OCI-LY3 (cell line): ENCODE measurements around the gene MIDN.

Experiments used
- H2AFZ ChIP-seq: fragments of 200-600, 300-600 bp; shearing (Covaris generic); 2 replicates; pipeline ENCODE4 v1.6.0; 2014; ENCODE audit warnings: antibody characterized with exemption, low read depth, low read length
- H3K27ac ChIP-seq: fragments of 200-600, 300-600 bp; sonication (generic); 2 replicates; pipeline ENCODE4 v1.5.1; 2014; ENCODE audit warnings: mild to moderate bottlenecking, low read length, moderate library complexity, mixed read lengths
- H3K27me3 ChIP-seq: fragments of 200-600, 300-600 bp; sonication (generic); 2 replicates; pipeline ENCODE4 v1.6.1; 2014; ENCODE audit warnings: low read depth, low read length, mixed read lengths
- H3K36me3 ChIP-seq: fragments of 200-600, 300-600 bp; sonication (generic); replicated peaks from 2 replicates; pipeline ENCODE3; 2014; ENCODE audit warnings: low read depth, low read length, mixed read lengths
- H3K4me1 ChIP-seq: fragments of 300-600, 200-600 bp; sonication (generic); 2 replicates; pipeline ENCODE4 v1.6.1; 2014; ENCODE audit warnings: low read length, mixed read lengths
- H3K4me2 ChIP-seq: fragments of 200-600, 300-600 bp; sonication (generic); 2 replicates; pipeline ENCODE4 v1.6.1; 2014; ENCODE audit warnings: low read length, mixed read lengths
- H3K4me3 ChIP-seq: fragments of 300-600, 200-600 bp; sonication (generic); 2 replicates; pipeline ENCODE4 v1.5.1; 2014; ENCODE audit warnings: antibody characterized with exemption, mild to moderate bottlenecking, low read length, moderate library complexity
- H3K79me2 ChIP-seq: fragments of 300-600, 200-600 bp; shearing (Covaris generic); 2 replicates; pipeline ENCODE4 v1.6.1; 2014; ENCODE audit warnings: mild to moderate bottlenecking, low read length, mixed read lengths
- H3K9ac ChIP-seq: fragments of 300-600, 200-600 bp; shearing (Covaris generic); 2 replicates; pipeline ENCODE4 v1.6.0; 2014; ENCODE audit warnings: mild to moderate bottlenecking, low read length, moderate library complexity
- H3K9me3 ChIP-seq: fragments of 200-600, 300-600 bp; shearing (Covaris generic); 2 replicates; pipeline ENCODE4 v1.6.1; 2014; ENCODE audit warnings: low read length, mixed read lengths; ENCODE audit not compliant: insufficient read depth
- H4K20me1 ChIP-seq: fragments of 200-600, 300-600 bp; sonication (generic); 2 replicates; pipeline ENCODE4 v1.6.1; 2016; ENCODE audit warnings: low read length, mixed read lengths; ENCODE audit not compliant: insufficient read depth
- EZH2phosphoT487 ChIP-seq: fragments of 200-600 bp; shearing (Covaris generic); IDR thresholded peaks from 2 replicates; pipeline ENCODE4 v1.6.1; 2018; ENCODE audit warnings: antibody characterized with exemption, mixed run types, low read depth
- TF ChIP-seq, protein P1 (sequence below): fragments of 200-600, 300-600 bp; sonication (generic); IDR thresholded peaks from 2 replicates; pipeline ENCODE4 v1.5.1; 2014; ENCODE audit warnings: antibody characterized with exemption, low read length, low read depth

The MIDN gene

DNA sequence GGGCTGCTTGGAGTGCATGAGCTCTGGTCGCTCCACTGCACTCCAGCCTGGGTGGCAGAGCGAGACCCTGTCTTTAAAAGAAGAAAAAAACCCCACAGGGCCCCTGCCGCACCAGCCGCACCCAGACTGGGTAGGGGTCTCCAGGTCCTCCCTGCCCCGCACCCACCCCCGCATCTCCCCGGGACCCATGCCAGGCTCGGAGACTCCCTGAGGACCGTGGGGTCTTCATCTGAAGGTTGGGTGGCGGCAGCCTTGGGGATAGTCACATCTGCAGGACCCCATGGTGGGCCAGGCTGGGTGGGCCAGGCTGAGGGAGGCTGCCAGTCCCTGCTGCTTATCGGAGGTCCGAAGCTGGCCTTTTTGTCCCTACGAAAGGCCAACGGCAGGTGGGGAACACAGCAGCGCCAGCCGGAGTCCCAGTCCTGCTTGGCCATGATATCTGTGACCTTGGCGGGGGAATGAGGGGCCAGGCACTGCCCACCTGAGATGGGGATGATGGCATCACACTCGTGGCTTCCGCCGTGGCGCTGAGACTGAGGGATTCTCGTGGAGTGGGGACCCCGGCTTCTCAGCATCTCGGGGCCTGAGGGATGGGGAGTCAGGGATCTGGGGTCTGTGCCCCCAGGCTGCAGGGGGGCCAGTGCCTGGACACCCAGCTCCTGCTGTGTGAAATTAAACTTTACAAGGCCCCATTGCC, 48.3 kb downstream of the MIDN start:
- no peaks in the 10 kb centered on the region for H3K9me3 ChIP-seq
- no peaks in the 10 kb centered on the region for H4K20me1 ChIP-seq
- H3K4me2 ChIP-seq: no peak overlapping the region
- no peak overlapping the region for H2AFZ ChIP-seq
- H3K4me3 ChIP-seq: no peak overlapping the region
- H3K27ac ChIP-seq: no peak overlapping the region
- no peaks in the 10 kb centered on the region for H3K79me2 ChIP-seq
- H3K36me3 ChIP-seq: no peaks in the 10 kb centered on the region
- TF ChIP-seq, protein P1, sequence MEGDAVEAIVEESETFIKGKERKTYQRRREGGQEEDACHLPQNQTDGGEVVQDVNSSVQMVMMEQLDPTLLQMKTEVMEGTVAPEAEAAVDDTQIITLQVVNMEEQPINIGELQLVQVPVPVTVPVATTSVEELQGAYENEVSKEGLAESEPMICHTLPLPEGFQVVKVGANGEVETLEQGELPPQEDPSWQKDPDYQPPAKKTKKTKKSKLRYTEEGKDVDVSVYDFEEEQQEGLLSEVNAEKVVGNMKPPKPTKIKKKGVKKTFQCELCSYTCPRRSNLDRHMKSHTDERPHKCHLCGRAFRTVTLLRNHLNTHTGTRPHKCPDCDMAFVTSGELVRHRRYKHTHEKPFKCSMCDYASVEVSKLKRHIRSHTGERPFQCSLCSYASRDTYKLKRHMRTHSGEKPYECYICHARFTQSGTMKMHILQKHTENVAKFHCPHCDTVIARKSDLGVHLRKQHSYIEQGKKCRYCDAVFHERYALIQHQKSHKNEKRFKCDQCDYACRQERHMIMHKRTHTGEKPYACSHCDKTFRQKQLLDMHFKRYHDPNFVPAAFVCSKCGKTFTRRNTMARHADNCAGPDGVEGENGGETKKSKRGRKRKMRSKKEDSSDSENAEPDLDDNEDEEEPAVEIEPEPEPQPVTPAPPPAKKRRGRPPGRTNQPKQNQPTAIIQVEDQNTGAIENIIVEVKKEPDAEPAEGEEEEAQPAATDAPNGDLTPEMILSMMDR: no peak
- no peak for TF ChIP-seq EZH2phosphoT487
- peaks cover 17% of the 10 kb centered on the region for H3K27me3 ChIP-seq
- no peak overlapping the region for H3K9ac ChIP-seq
- H3K4me1 ChIP-seq: peaks cover 14% of the 10 kb centered on the region

DNA sequence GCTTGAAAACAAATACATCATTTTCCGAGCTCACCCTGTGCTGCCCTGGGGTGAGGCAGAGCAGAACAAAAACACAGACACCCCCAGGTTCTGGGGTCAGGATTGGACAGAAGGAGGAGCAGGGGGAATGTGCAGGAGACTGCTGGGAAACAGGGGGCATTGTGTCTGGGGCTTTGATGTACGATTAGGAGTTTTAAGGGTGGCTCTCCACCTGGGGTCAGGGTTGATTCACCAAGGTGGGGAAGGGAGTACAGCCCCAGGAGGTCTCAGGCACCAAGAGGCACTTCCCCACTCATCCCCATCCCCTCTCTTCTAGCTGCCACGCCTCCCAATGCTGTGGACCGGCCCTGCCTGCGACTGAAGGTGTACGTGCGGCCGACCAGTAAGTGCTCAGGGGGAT, 49.9 kb downstream of the MIDN start:
- no peaks in the 10 kb centered on the region; the same call in 1 of the 2 replicates for H3K4me1 ChIP-seq
- no peaks in the 10 kb centered on the region for H4K20me1 ChIP-seq
- H3K27me3 ChIP-seq: peaks cover 15% of the 10 kb centered on the region
- no peak overlapping the region for H3K4me2 ChIP-seq
- H2AFZ ChIP-seq: no peak overlapping the region
- no peaks in the 10 kb centered on the region for H3K36me3 ChIP-seq
- no peak overlapping the region for H3K9ac ChIP-seq
- no peak overlapping the region for H3K27ac ChIP-seq
- no peaks in the 10 kb centered on the region for H3K9me3 ChIP-seq
- H3K4me3 ChIP-seq: no peak overlapping the region
- TF ChIP-seq, protein P1: no peak
- no peak for TF ChIP-seq EZH2phosphoT487
- H3K79me2 ChIP-seq: no peaks in the 10 kb centered on the region

DNA sequence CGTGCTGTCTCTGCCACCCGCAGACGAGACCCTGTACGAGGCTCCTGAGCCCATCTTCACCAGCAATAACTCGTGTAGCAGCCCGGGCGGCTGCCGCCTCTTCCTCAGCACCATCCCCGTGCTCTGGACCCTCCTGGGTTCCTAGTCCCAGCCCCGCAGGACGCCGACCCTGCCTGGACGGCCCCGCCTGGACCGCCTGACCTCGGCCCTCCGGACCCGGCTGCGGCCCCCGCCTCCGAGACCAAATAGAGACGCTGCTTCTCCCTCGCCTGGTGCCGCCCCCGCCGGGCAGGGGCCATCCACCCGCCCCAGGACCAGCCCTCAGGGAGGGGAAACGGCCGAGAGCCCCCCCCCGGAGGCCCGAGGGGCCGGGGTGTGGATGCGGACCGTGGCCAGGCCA, 51.4 kb downstream of the MIDN start:
- Histone ChIP-seq H3K27me3 (peaks cover 3% of the 10 kb centered on the region; the same call in 1 of the 2 replicates), H3K9ac (no peak overlapping the region), H4K20me1 (no peaks in the 10 kb centered on the region), H3K27ac (no peak overlapping the region), H3K4me1 (no peaks in the 10 kb centered on the region), H3K4me2 (no peak overlapping the region), H3K9me3 (no peaks in the 10 kb centered on the region), H2AFZ (no peak overlapping the region), H3K4me3 (no peak overlapping the region), H3K79me2 (no peaks in the 10 kb centered on the region), H3K36me3 (no peaks in the 10 kb centered on the region)
- no peak for TF ChIP-seq EZH2phosphoT487
- TF ChIP-seq, protein P1: no peak

DNA sequence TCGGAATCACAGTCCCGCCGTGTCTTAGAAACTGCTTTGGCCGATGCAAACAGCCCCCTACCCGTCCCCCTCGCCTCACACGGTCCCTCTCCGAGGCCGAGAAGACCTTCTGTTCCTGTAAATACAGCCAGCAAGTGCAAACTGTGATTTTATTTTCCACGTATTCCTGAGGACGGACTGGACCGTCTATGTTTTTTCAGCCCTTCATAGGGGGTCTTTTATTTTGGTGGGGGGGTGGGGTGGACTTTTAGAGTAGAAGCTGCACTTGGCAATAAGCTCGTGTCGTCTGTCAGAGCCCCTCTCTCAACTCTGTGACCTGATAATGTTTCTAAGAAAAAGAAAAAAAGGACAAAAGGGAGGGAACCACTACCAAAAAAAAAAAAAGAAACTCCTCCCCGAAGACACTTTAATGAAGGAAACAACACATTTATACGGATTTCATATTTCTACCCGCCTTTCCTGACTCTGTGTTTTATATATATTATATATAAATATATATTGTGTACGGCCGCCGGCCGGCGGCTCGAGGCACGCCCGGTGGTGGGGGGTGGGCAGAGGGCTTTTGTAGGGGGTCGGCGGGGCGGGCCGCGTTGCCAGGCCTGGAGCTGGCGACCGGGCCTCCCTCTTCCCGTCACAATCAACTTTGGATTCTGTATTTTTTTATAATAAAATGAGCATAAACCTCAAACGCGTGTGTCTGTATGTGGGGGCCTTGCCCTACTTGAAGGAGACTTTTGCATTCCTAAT, 52.5 kb downstream of the MIDN start:
- no peaks in the 10 kb centered on the region for H3K79me2 ChIP-seq
- 0 out of 2 replicates have a peak, but pooled peaks cover 3% of the 10 kb centered on the region for H3K27me3 ChIP-seq
- no peaks in the 10 kb centered on the region for H3K36me3 ChIP-seq
- no peak overlapping the region for H3K4me3 ChIP-seq
- TF ChIP-seq, protein P1: no peak
- TF ChIP-seq EZH2phosphoT487: no peak
- H3K4me1 ChIP-seq: no peaks in the 10 kb centered on the region
- H3K4me2 ChIP-seq: no peak overlapping the region
- no peak overlapping the region for H3K9ac ChIP-seq
- no peaks in the 10 kb centered on the region for H4K20me1 ChIP-seq
- H2AFZ ChIP-seq: no peak overlapping the region
- no peaks in the 10 kb centered on the region for H3K9me3 ChIP-seq
- H3K27ac ChIP-seq: no peak overlapping the region
